ENCODE results near the gene FNDC4.

- no peak for TF ChIP-seq CTCF (conservative IDR thresholded peaks at IDR 0.05; ENCODE audit: low read depth, low read length)
- no peak for TF ChIP-seq EZH2 (IDR thresholded peaks at IDR 0.05; ENCODE audit: borderline replicate concordance, low read depth, low read length, poor library complexity, severe bottlenecking)
Observed at GRCh38 chr2:27522400-27522945, 27.5 kb upstream of the FNDC4 start.
